T47D (cell line): Measurements from ENCODE around the gene WWC1.
"Not testable (repeated sequence)": the region's sequence is repeated elsewhere in the genome, so short reads cannot be mapped to it uniquely, and the experiment has no call there.

Source experiments
- DNase-seq, 2 experiments: peaks; one replicate each; pipeline versions ENCODE4 v3.0.0 to v3.0.0-alpha.2; 2011 to 2012; ENCODE audit warnings: low read depth in 1 of 2, low spot score in 1 of 2
- JUND ChIP-seq: IDR thresholded peaks from 2 replicates; pipeline ENCODE4 v1.6.1; 2012; ENCODE audit warnings: low read depth
- in situ Hi-C: cut with HindIII; loops from 2 replicates; pipeline ENCODE4 v1.10.0; 2016; ENCODE audit warnings: low sequenced_read_pairs, low pct_unique_long_range_greater_than_20kb

The WWC1 gene

GRCh38 chr5:168423971-168424370, 132.5 kb downstream of the WWC1 start:
- TF ChIP-seq JUND: no peak
- no peak for DNase-seq
- in situ Hi-C loops: no loop called here

- no peak for TF ChIP-seq JUND
- no peak for DNase-seq
- in situ Hi-C loops: no loop called here
These were observed 133.3 kb downstream of the WWC1 start for GRCh38 chr5:168424594-168425323.

- no peak for DNase-seq
- no peak for TF ChIP-seq JUND
- in situ Hi-C loops: no loop called here
These were observed 134.8 kb downstream of the WWC1 start for GRCh38 chr5:168426007-168426863.

- DNase-seq: no peak
- in situ Hi-C loops: no loop called here
- TF ChIP-seq JUND: no peak
These were observed 135.4 kb downstream of the WWC1 start for GRCh38 chr5:168426864-168427172.

GRCh38 chr5:168427224-168427623, 135.8 kb downstream of the WWC1 start:
- in situ Hi-C loops: no loop called here
- no peak for TF ChIP-seq JUND
- no peak for DNase-seq

GRCh38 chr5:168428552-168428951, 137.1 kb downstream of the WWC1 start:
- in situ Hi-C loops: no loop called here
- no peak for TF ChIP-seq JUND
- no peak for DNase-seq

- no peak for DNase-seq
- in situ Hi-C loops: no loop called here
- no peak for TF ChIP-seq JUND
These were observed 138.9 kb downstream of the WWC1 start for GRCh38 chr5:168430296-168430695.

GRCh38 chr5:168432903-168433302, 141.5 kb downstream of the WWC1 start:
- in situ Hi-C loops: no loop called here
- no peak for DNase-seq
- TF ChIP-seq JUND: no peak

GRCh38 chr5:168434001-168434400, 142.6 kb downstream of the WWC1 start:
- in situ Hi-C loops: no loop called here
- TF ChIP-seq JUND: no peak
- DNase-seq: no peak

GRCh38 chr5:168434746-168435321, 143.4 kb downstream of the WWC1 start:
- no peak for TF ChIP-seq JUND
- in situ Hi-C loops: no loop called here
- DNase-seq: no peak

- in situ Hi-C loops, DNase-seq: not testable (repeated sequence)
These were observed 143.9 kb downstream of the WWC1 start for GRCh38 chr5:168435340-168435739.

GRCh38 chr5:168438349-168438748, 146.9 kb downstream of the WWC1 start:
- TF ChIP-seq JUND: no peak
- in situ Hi-C loops: no loop called here
- DNase-seq: no peak

GRCh38 chr5:168443533-168443932, 152.1 kb downstream of the WWC1 start:
- TF ChIP-seq JUND: no peak
- in situ Hi-C loops: no loop called here
- no peak for DNase-seq
